Spleen (tissue), 7 donors: ENCODE measurements around the gene SUCLG2.

Experiments used
- POLR2A ChIP-seq, 3 donors: fragments of 450-650 bp; IDR thresholded peaks; one replicate each; pipeline ENCODE4 v1.5.1; 2017; ENCODE audit warnings: antibody characterized with exemption in 3 of 3, mild to moderate bottlenecking in 1 of 3
- POLR2AphosphoS5 ChIP-seq, 3 donors: sonication (generic); formaldehyde crosslinking; IDR thresholded peaks; one replicate each; pipeline ENCODE4 v1.5.1; 2017; ENCODE audit warnings: antibody characterized with exemption in 3 of 3
- TF ChIP-seq, protein P1 (sequence below), 11 experiments: fragments of 200-600 bp in 7 of 11; fragments of 450-650 bp in 4 of 11; sonication (generic) in 4 of 11; IDR thresholded peaks in 8 of 11; conservative IDR thresholded peaks in 3 of 11; 1 replicate in 7 of 11; 2 replicates in 4 of 11; pipeline versions ENCODE4 v1.4.0 to v1.8.0; 2016 to 2021; ENCODE audit warnings: antibody characterized with exemption in 11 of 11, inconsistent platforms in 4 of 11, mild to moderate bottlenecking in 1 of 11
- donor health status: DM: no; HTN: no; CAD: no; lungs with moderate emphysema.
- donor health status: DM: no; HTN: no; CAD: no.
- donor health status: DM: no; HTN: no; CAD: no.

DNA sequence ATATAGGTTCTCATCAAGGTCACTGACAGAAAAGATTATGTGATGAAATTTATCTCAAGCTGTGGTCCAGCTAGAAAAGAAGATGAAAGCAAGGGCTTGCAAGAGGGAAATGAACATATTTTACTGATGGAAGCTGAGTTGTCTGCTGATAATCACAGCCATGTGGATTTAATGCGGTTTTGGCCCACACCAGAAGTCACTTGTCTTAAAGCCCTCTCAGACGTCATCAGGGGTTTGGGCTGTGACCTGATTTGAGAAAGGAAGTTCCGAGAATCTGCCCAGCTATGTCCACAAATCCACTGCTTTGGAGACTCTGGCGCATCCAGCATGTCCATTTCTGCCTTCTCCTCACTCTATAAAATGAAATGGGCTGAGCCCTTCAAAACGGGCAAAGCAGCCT lies 278.4 kb downstream of the SUCLG2 start:
- TF ChIP-seq, protein P1, sequence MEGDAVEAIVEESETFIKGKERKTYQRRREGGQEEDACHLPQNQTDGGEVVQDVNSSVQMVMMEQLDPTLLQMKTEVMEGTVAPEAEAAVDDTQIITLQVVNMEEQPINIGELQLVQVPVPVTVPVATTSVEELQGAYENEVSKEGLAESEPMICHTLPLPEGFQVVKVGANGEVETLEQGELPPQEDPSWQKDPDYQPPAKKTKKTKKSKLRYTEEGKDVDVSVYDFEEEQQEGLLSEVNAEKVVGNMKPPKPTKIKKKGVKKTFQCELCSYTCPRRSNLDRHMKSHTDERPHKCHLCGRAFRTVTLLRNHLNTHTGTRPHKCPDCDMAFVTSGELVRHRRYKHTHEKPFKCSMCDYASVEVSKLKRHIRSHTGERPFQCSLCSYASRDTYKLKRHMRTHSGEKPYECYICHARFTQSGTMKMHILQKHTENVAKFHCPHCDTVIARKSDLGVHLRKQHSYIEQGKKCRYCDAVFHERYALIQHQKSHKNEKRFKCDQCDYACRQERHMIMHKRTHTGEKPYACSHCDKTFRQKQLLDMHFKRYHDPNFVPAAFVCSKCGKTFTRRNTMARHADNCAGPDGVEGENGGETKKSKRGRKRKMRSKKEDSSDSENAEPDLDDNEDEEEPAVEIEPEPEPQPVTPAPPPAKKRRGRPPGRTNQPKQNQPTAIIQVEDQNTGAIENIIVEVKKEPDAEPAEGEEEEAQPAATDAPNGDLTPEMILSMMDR (IDR thresholded peaks at IDR 0.05 in 8 of 11, conservative IDR thresholded peaks at IDR 0.05 in 3 of 11) = no peak
- TF ChIP-seq POLR2AphosphoS5 (IDR thresholded peaks at IDR 0.05) (no peak), POLR2A (IDR thresholded peaks at IDR 0.05) (no peak)
